Thymus (tissue), 11 donors: Measurements from ENCODE around the gene ITM2B. TPM values are rescaled to one million over a fixed set of nuclear protein-coding genes. Genes with fewer than 3 reads are reported as not detected.
"Not testable (repeated sequence)": the region's sequence is repeated elsewhere in the genome, so short reads cannot be mapped to it uniquely, and the experiment has no call there.

ENCODE experiments used
- DNase-seq, 9 donors: peaks; one replicate each; pipeline ENCODE4 v3.0.0-alpha.2; 2013; ENCODE audit warnings: low spot score in 9 of 9, low read depth in 6 of 9, missing footprints in 1 of 9
- H3K27ac ChIP-seq, 2 donors: one replicate each; pipeline ENCODE4 v1.5.1; 2013; ENCODE audit warnings: control low read depth in 1 of 2, low read depth in 1 of 2, low read length in 1 of 2, mild to moderate bottlenecking in 1 of 2, moderate library complexity in 1 of 2
- H3K27me3 ChIP-seq, 2 donors: one replicate each; pipeline ENCODE4 v1.5.1; 2013; ENCODE audit warnings: low read length in 1 of 2; ENCODE audit not compliant: control insufficient read depth in 2 of 2, insufficient read depth in 1 of 2
- H3K36me3 ChIP-seq, 2 donors: one replicate each; pipeline ENCODE4 v1.5.1; 2013; ENCODE audit warnings: low read length in 1 of 2, mild to moderate bottlenecking in 1 of 2, moderate library complexity in 1 of 2; ENCODE audit not compliant: control insufficient read depth in 2 of 2, insufficient read depth in 2 of 2
- H3K4me1 ChIP-seq, 2 donors: one replicate each; pipeline ENCODE4 v1.5.1; 2013; ENCODE audit warnings: low read length in 2 of 2; ENCODE audit not compliant: control insufficient read depth in 2 of 2, insufficient read depth in 2 of 2
- H3K4me3 ChIP-seq, 2 donors: one replicate each; pipeline ENCODE4 v1.5.1; 2013; ENCODE audit warnings: low read length in 2 of 2, control low read depth in 1 of 2, mild to moderate bottlenecking in 1 of 2
- H3K9me3 ChIP-seq, 2 donors: one replicate each; pipeline ENCODE4 v1.5.1; 2013; ENCODE audit warnings: low read length in 1 of 2, mild to moderate bottlenecking in 1 of 2; ENCODE audit not compliant: control insufficient read depth in 2 of 2, insufficient read depth in 1 of 2
- WGBS: extraction: QIAGEN DNeasy Blood & Tissue Kit; methylation state at CpG from one replicate; pipeline ENCODE4 v1.1.7; 2013; 5-methylcytosine and 5-hydroxymethylcytosine counted together
- polyA plus RNA-seq: library from polyadenylated mRNA; stranded (reverse); fragments of 200-250 nt; gene quantifications from one replicate; pipeline ENCODE4 v1.2.3, GENCODE V29; 2013
- total RNA-seq: library from RNA; stranded (reverse); fragments of 120-200 nt; gene quantifications from one replicate; pipeline ENCODE4 v1.2.4, GENCODE V29; 2013
- donor health status: healthy.

Gene ITM2B
- total and polyA plus RNA-seq, 2 donors, result 240 to 720 TPM

- WGBS, result 2% methylated on average over 12 of the region's 12 CpGs
- peak overlapping the region; percentile 82 to 93 for H3K4me3 ChIP-seq
- peaks cover 0 to 4% of the 10 kb centered on the region in 2 donors for H3K36me3 ChIP-seq
- no peaks in the 10 kb centered on the region for H3K27me3 ChIP-seq
- peak overlapping the region; percentile 93 to 97 for H3K27ac ChIP-seq
- peaks cover 14 to 19% of the 10 kb centered on the region in 2 donors for H3K4me1 ChIP-seq
- no peaks in the 10 kb centered on the region for H3K9me3 ChIP-seq
- peak in 1 of 9 donors; percentile 47 for DNase-seq
These were observed 983 bp downstream of the ITM2B start for GRCh38 chr13:48233889-48234488.

- 30% methylated on average over 7 of the region's 7 CpGs for WGBS
- Histone ChIP-seq H3K4me1 (peaks cover 14 to 19% of the 10 kb centered on the region in 2 donors), H3K9me3 (no peaks in the 10 kb centered on the region), H3K4me3 (peak overlapping the region; percentile 49 to 93), H3K27me3 (no peaks in the 10 kb centered on the region), H3K36me3 (peaks cover 5 to 12% of the 10 kb centered on the region in 2 donors), H3K27ac (peak overlapping the region in 1 of 2 donors; percentile 59)
- DNase-seq, result peak in 1 of 9 donors; percentile 35
These were observed 1.7 kb downstream of the ITM2B start for GRCh38 chr13:48234566-48235340.

GRCh38 chr13:48235341-48236135, 2.5 kb downstream of the ITM2B start:
- WGBS, result 34% methylated on average over 7 of the region's 7 CpGs
- H3K27ac ChIP-seq, result peak overlapping the region; percentile 15 to 59
- DNase-seq, result peak in 1 of 9 donors; percentile 49
- peaks cover 5 to 14% of the 10 kb centered on the region in 2 donors for H3K36me3 ChIP-seq
- H3K9me3 ChIP-seq, result no peaks in the 10 kb centered on the region
- H3K27me3 ChIP-seq, result no peaks in the 10 kb centered on the region
- H3K4me1 ChIP-seq, result peaks cover 14 to 19% of the 10 kb centered on the region in 2 donors
- H3K4me3 ChIP-seq, result peak overlapping the region; percentile 49 to 93

- Histone ChIP-seq H3K9me3 (no peaks in the 10 kb centered on the region), H3K4me3 (peak overlapping the region; percentile 11 to 17), H3K4me1 (peaks cover 14 to 19% of the 10 kb centered on the region in 2 donors), H3K27me3 (no peaks in the 10 kb centered on the region), H3K27ac (peak overlapping the region in 1 of 2 donors; percentile 42), H3K36me3 (peaks cover 5 to 17% of the 10 kb centered on the region in 2 donors)
- WGBS, result 67% methylated on average over 3 of the region's 3 CpGs
- peak in 1 of 9 donors; percentile 42 for DNase-seq
These were observed 3.7 kb downstream of the ITM2B start for GRCh38 chr13:48236528-48237353.

- not testable (repeated sequence) for H3K9me3 ChIP-seq, DNase-seq, H3K27me3 ChIP-seq, H3K27ac ChIP-seq, H3K4me3 ChIP-seq
- Histone ChIP-seq H3K36me3 (peaks cover 5 to 21% of the 10 kb centered on the region in 2 donors), H3K4me1 (peaks cover 9 to 11% of the 10 kb centered on the region in 2 donors)
- WGBS, result 98% methylated on average over 6 of the region's 6 CpGs
These were observed 6.4 kb downstream of the ITM2B start for GRCh38 chr13:48239369-48239768.

GRCh38 chr13:48241651-48242050, 8.6 kb downstream of the ITM2B start:
- Histone ChIP-seq H3K4me1 (peaks cover 5% of the 10 kb centered on the region in 2 donors), H3K27ac (no peak overlapping the region), H3K36me3 (peaks cover 5 to 18% of the 10 kb centered on the region in 2 donors), H3K4me3 (no peak overlapping the region), H3K9me3 (no peaks in the 10 kb centered on the region), H3K27me3 (no peaks in the 10 kb centered on the region)
- 89% methylated on average over 4 of the region's 4 CpGs for WGBS
- no peak for DNase-seq

- H3K4me3 ChIP-seq, result no peak overlapping the region
- 94% methylated on average over 1 of the region's 1 CpG for WGBS
- H3K36me3 ChIP-seq, result peaks cover 5 to 18% of the 10 kb centered on the region in 2 donors
- no peak overlapping the region for H3K27ac ChIP-seq
- no peaks in the 10 kb centered on the region for H3K9me3 ChIP-seq
- no peaks in the 10 kb centered on the region for H3K4me1 ChIP-seq
- no peak for DNase-seq
- H3K27me3 ChIP-seq, result no peaks in the 10 kb centered on the region
These were observed 9.7 kb downstream of the ITM2B start for GRCh38 chr13:48242677-48243076.

- Histone ChIP-seq H3K36me3 (peaks cover 3 to 15% of the 10 kb centered on the region in 2 donors), H3K4me1 (no peaks in the 10 kb centered on the region), H3K9me3 (no peaks in the 10 kb centered on the region), H3K27me3 (no peaks in the 10 kb centered on the region), H3K27ac (no peak overlapping the region), H3K4me3 (no peak overlapping the region)
- WGBS, result 99% methylated on average over 1 of the region's 1 CpG
- no peak for DNase-seq
These were observed 11.2 kb downstream of the ITM2B start for GRCh38 chr13:48244159-48244558.
